Measurements from ENCODE around the gene RNASET2.
"Not testable (repeated sequence)": the region's sequence is repeated elsewhere in the genome, so short reads cannot be mapped to it uniquely, and the experiment has no call there.

The RNASET2 gene

DNA sequence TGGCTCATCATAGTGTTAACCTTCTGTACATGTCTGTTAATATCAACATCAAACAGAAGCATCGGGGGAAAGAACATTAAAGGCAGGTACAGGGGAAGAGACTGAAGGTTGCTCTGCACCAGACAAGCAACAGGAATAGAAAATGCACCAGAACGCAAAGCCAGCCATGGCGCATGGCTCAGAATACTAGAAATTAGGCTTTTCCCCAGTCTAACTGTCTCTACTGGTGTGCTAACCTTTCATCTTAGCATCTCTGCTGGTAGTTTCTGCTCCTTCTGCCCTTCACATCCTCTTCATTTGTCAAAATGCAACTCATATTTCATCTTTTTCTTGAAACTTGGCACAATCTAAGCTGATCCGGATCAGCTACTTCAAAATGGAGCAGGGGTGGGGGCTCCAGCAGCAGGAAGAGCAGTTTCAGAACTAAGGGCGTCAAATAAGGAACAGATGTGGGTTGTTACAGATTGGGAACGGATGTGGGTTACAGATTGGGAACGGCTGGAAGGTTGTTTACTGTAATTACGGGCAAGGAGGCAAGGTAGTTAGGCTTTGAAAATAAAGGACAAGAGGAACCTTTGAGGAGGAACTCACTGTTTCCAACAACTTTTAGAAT lies 13.1 kb upstream of the RNASET2 start:
- no peak for DNase-seq

DNA sequence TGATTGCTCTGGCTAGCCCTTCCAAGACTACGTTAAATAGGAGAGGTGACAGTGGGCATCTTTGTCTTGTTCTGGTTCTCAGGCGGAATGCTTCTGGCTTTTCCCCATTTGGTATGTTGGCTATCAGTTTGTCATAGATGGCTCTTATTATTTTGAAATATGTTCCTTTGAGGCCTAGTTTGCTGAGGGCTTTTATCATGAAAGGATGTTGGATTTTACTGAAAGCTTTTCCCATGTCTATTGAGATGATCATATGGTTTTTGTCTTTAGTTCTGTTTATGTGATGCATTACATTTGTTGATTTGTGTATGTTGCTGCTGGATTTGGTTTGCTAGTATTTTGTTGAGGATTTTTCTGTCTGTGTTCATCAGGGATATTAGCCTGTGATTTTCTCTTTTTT lies 9.9 kb upstream of the RNASET2 start:
- no peak for DNase-seq

DNA sequence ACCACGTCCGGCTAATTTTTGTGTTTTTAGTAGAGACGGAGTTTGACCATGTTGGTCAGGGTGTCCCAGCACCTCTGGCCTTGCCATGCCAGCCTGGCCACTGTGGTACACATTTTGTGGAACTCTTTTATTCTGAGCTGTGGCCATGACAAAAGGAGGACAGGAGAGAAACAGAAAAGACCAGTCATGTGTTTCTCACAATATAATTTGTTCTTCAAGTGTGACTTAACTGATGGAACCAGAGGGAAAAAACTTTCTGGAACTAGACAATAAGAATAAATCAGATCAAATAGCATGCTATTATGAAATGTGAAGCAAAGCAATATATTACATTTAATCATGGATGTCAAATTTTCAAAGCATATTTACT lies 4.2 kb upstream of the RNASET2 start:
- DNase-seq, result no peak

DNA sequence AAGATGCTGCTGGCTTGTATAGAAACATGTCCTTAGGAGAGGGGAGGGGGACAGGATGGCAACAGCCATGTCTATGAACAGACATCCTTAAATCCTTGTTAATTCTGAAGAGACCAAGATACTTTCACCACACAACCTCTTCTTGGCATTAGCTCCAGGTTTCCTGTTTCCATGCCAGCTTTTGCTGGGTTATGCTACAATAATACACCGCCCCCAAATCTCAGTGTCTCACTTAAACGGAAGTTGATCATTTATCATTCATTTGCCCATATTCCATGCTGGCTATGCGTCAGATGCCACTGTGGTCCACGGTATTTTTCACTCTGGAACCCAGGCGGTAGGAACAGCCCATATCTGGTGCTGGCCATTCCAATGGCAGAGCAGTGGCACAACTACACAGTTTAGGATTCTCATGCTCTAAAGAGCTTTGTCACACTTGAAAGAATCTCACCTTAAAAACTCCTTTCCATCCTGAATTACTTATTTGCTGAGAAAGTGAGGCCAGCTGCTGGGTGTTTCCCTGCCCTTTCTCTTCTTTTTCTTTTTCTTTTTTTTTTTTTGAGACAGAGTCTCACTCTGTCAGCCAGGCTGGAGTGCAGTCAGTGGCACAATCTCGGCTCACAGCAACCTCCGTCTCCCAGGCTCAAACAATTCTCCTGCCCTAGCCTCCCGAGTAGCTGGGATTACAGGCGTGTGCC lies 3.7 kb upstream of the RNASET2 start:
- no peak for DNase-seq

DNA sequence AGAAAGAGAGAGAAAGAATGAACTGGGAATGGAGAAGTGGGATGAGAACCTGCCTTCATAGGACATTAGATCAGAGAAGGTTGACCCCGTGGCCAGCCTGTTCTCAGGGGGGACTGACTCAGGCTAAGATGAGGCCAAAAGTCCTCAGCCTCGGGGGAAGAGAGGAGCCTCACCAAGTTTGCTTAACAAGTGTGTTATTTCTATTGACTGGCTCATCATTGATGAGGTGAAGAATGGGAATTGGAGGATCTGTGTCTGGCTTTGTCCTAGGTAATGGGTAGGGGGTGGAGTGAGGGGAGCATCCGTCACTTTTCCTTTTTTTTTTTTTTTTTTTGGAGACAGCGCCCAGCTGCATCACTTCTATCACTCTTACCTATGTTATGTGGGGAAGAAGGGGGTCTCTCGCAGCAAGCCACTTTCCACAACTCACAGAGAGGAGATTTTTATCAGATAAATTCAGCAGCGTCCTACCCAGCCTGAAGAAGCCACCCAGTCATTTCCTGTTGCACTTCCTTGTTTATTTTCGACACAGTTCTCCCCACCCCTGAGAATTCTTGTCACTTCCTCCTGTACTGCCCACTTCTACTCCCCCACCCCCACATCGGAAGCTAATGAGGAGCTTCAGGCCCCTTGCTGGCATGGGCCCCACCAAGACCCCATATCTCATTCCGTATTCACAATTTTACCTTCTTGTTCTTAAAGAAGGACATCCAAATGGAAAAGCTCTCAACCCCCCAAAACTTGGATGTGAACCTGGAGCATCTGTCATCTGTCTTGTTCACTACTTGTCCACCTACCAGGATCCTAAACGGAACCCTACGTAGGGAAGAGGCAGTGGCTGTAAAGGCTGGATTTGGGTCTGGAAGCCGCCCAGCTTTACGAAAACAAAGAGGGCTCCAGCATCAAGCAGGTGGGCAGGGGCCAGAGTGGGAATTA lies 2.8 kb upstream of the RNASET2 start:
- no peak for DNase-seq

DNA sequence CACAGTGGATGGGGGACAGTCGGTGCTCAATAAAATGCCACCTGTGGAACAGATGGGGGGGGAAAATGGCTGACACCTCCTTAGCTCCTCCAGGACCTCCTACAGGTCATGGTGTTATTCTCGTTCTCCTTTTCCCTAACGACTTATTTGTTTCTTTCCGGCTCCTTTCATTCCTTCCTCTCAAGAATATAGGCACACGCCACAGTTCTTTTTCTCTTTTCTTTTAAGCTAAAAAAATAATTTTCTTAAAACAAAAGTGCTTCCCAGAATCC lies 1.4 kb upstream of the RNASET2 start:
- no peak for DNase-seq

DNA sequence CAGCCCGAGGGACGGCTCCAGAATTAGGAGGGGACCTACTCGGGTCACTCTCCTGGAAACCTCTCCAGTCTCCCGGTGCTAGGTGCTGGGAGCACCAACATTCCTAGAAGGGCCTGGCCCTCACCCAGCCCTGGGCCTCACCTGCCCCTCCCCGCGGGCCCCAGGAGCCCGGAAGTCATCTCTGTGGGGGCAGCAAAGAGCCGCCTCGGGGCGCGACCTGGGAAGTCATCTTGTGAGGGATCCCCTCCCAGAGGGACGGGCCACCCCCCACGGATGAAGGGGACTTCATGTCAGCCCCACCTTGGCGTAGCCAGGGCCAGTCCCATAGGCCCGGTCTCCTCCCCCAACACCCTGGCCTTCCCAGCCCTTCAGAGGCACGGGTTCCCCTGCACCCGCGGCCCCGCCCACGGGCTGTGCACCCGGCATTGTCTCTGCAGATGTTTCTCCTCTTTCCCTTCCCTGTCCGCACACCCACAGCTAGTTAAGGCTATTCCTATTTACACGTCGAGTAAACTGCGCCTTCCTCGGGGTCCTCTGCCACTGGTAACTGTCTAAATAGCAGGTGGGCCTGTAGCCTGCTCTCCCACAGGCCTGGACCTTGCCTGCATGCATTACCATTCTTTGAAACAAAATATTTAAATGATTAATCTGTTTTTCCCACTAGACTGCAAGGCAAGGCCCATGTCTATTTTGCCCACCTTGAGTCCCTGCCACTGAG lies 896 bp upstream of the RNASET2 start:
- DNase-seq, result peak in 2 of 4 experiments; percentile 27 to 59

DNA sequence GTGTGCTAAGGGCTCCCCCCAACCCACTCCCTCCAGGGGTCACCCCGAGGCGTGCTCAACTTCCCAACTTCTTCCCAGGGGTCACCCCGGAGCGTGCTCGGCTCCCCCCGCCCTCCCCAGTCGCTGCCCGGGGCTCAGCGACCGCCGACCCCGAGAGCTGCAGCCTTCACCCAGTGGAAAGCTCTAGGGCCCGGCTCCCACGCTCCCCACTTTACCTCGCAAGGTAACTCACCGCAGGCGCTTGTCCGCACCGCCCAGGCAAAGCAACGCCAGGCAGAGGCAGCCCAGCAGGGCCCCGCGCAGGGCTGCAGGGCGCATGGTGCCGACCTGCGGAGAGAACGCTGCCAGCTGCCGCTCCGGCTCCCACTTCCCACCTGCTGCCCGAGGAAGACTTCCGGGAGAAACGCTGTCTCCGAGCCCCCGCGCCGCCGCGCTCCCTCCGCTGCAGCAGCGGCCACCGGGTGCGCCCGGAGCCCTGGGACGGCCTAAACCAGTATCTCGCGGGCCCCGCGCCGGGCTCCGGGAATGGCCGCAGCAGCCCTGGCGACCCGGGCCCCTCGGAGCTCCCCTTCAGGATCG lies 396 bp downstream of the RNASET2 start:
- peak in 1 of 4 experiments; percentile 46 for DNase-seq

DNA sequence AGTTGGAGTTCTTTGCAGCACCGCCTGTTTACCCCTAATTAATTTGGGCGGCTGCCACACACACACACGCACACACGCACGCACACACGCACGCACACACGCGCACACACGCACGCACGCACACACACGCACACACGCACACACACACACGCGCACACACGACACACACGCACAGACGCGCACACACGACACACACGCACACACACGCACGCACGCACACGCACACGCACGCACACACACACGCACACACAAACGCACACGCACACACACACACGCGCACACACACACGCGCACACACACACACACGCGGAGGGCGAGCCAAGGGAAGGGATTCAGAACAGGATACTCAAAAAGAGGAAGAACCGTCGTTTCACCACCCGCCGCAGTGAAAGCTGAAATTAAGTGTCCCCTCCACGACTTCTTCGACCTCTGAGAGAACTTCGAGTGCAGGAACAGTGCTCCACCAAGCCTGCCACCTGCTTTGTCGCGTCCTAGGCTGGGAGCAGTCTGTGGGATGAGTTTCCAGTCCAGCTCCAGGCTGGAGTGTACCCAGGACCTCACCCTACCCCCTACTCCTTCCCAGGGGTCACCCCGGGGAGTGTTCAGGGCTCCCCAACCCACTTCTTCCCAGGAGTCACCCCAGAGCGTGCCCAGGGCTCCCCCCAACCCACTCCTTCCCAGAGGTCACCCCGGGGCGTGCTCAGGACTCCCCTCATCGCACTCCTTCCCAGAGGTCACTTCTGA lies 1.1 kb downstream of the RNASET2 start:
- DNase-seq, result no peak

DNA sequence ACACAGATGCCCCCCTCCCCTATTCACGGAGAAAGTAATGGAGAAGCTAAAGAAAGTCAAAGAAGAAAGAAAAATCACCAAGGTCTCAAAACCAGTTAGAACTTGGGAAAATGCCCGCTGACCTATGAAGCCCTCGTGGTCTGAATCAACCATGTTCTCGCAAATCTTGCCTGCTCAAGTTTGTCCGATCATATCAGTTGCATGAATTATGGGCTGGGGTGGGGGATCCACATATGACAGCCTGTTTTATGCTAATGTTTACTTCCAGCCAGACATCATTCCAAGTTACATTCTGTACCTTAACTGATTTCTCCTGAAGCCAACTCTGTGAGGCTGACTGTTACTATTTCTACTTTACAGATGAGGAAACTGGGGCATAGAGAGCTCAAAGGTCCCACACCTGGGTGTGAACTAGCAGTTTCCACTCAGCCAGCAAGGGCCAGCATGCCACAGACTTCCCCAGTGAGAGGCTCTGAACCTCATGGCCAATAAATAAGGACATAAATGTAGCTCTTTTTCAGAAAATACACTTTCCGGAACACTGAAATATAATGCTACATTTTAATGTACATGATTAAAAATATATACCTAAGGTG lies 2.1 kb downstream of the RNASET2 start:
- no peak for DNase-seq

DNA sequence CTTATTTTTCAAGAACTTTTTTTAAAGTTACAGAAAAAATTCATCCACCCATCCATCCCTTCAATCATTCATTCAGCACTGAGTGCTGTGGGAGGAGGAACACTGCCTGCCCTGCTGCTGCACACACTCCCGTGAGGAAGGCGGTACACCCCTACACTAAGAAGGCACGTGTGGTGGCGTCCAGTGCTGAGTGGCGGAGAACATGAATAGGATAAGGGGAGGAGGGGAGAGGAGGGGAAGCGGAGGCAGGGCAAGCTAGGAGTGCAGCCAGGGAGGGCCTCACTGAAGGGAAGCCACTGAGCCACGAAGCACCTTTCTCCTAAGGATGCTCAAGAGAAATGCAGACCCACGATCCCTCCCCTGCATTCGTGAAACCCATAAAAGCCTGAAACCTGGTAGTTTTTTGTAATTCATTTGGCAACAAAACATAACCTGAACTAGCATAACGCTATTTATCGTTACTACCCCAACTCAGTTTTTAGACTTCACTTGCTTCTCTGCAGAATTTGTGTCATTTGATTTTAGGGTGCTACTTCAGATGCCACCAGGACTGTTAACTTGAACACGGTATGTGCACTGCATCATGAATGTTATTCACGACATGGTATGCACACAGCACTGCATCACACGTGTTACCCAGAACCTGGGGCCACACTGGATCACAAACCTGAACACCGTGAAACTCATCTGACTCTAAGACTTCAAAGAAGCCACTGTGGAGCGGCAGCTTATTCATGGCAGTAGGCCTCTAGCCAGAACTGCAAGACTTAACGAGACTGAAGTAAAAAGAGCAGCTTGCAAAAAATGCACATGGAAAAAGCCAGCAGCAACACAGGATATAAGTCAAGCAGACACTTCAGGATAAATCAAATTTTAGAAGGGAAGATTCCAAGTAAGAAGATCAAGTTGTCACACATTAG lies 3.5 kb downstream of the RNASET2 start:
- DNase-seq, result no peak

DNA sequence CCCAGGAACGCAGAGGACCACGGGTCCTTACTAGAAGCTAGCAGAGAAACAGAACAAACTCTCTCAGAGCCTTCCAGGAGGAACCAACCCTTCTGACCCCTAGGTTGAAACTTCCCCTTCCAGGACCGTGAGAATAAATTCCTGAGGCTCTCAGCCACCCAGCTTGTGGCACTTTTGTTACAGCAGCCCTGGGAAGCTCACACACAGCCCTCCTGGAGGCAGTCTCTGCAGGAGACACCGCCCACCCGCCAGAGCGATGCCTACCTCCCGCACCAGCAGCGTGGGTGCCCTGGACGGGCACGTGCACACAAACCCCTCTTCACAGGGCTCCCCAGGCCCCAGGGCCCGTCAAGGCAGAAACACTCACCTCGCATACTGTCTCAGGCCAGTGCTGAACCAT lies 4.2 kb downstream of the RNASET2 start:
- no peak for DNase-seq

DNA sequence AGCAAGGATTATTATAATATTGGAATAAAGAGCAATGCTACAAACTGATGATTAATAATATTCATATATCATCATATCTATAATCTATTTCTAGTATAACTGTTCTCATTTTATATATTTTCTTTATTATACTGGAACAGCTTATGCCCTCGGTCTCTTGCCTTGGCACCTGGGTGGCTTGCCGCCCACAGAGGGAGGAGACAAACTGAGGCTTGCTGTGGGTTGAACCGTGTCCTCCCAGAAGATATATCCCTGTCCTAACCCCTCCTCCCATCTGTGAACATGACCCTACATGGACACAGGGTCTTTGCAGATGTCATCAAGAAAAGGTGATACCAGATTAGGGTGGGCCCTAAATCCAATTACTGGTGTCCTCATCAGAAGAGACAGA lies 4.7 kb downstream of the RNASET2 start:
- DNase-seq, result no peak

DNA sequence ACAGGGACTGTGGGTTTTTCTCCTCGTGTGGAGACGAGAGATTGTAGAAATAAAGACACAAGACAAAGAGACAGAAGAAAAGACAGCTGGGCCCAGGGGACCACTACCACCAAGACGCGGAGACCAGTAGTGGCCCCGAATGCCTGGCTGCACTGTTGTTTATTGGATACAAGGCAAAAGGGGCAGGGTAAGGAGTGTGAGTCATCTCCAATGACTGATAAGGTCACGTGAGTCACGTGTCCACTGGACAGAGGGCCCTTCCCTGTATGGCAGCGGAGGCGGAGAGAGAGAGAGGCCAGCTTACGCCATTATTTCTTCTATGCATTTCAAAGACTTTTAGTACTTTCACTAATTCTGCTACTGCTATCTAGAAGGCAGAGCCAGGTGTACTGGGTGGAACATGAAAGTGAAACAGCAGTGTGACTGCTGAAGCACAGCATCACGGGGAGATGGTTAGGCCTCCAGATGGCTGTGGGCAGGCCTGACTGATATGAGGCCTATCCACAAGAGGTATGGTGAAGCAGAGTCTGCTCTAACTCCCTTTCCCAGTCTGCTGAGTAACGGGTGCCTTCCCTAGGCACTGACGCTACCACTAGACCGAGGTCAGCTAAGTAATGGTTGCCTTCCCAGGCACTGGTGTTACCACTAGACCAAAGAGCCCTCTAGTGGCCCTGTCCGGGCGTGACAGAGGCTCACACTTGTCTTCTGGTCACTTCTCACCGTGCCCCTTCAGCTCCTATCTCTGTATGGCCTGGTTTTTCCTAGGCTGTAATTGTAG lies 5.3 kb downstream of the RNASET2 start:
- DNase-seq, result peak; percentile 41 to 75 (median 52)

DNA sequence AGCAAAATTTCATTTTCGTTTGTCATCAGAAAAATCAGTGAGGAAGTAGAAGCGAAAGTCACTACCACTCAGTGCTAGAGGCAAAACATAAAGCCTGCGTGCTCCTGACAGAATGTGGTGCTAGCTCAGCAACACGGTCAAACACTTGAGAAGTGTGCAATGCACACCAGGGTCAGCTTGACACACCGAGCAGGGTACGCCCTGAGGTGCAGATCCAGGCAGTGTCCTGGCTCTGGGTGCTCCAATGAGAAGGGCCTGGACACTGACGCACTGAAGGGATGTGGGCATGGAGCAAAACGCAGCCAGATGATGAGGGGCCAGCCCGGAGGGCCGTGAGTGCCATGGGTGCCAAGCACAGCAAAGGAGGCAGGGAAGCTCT lies 5.9 kb downstream of the RNASET2 start:
- no peak for DNase-seq

DNA sequence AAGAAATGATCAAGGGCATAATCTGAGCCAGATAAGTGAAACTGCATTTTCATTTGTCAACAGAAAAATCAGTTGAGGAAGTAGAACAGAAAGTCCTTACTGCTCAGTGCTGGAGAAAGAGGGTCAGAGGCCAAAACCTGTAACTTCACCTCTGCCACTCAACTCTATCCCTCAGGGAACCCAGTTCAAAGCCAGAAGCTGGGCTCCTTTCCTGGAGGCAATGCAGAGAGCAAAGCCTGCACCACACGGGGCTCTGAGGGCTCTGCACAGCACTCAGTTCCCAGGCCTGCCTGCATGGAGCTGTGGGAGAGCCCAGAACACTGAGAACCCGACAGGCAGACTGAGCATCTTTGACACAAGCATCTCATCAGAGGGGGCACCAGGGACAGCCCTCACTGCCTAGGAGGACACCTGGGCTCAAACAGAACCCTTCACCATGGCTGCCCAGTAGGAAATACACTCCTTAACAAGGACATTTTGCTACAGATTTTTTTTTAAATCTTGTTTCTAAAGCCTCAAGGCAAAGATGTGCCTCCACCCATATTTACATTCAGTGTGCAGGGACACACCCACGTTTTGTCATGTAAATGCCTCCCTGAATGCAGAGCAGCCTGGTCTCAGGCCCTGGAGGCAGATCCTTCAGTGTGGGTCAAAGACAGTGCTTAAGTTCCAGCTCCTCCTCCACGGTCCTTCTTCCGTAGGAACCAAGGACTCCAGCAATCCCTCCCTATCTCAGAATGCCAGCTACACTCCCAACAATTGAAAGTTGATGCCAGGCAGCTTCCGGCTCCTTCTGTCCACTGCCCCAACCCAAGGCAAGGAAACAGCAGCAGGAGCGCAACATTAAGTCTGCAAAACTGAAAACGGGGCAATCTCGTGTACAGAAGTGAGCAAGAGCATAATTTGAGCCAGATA lies 6.6 kb downstream of the RNASET2 start:
- DNase-seq, result no peak

DNA sequence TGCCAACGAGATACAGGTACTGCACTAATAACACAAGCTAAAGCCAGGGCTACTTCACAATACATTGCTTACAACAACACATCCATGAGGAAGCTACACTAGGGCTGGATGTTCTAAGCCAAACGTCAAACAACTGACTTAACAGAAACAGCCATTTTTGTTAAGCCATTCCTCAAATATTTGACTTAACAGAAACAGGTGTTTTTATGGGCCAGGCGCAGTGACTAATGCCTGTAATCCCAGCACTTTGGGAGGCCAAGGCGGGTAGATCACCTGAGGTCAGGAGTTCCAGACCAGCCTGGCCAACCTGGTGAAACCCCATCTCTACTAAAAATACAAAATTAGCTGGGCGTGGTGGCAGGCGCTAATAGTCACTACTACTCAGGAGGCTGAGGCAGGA lies 7.6 kb downstream of the RNASET2 start:
- not testable (repeated sequence) for DNase-seq

DNA sequence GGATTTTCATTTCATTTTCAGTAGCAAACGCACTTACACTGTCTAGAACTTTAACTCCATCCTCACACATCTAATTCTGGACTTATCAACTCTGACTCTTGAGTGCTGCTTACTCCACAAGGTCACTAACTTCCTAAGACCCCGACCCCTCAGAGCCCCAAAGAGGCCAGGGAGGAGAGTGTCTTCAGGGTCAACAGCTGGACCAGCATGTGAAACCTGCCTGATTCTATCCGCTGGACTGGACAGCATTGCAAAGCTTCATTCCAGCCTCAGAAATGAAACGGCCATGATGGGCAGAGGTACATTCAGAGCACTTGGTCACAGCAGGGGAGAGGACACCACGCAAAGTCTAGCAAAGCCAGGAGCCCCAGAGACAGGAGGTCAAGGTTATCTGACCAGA lies 9.1 kb downstream of the RNASET2 start:
- no peak for DNase-seq

DNA sequence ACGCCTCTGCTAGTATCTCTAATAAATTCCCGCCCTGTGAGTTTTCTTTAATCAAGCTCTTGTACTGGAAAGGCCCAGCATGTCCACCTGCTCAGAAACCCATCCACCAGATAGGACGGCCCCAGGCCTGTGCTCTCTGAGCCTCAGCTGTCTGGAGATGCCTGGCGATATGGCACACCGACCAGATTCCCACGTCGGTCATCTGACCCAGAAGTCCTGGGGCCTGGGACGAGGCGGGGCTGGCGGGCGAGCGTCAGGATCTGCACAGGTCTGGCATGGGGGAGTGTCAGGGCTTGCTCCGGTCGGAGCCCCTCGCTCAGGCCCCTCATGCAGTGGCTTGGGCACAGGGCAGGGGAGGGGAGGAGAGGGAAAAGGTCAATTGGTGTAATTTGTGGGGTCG lies 10.2 kb downstream of the RNASET2 start:
- no peak for DNase-seq
